Breast epithelium (tissue), 4 donors: ENCODE data around the gene BUB1B. TPM values are rescaled to one million over a fixed set of nuclear protein-coding genes. Genes with fewer than 3 reads are reported as not detected.
"Not testable (repeated sequence)": the region's sequence is repeated elsewhere in the genome, so short reads cannot be mapped to it uniquely, and the experiment has no call there.

Source experiments
- DNase-seq, 2 donors: peaks; one replicate each; pipeline ENCODE4 v3.0.0-alpha.2; 2019; ENCODE audit warnings: low spot score in 2 of 2
- H3K27ac ChIP-seq, 2 donors: fragments of 200-600 bp; sonication (generic) in 1 of 2; one replicate each; pipeline ENCODE4 v1.5.1; 2016 to 2019; ENCODE audit warnings: mild to moderate bottlenecking in 1 of 2
- H3K27me3 ChIP-seq, 2 donors: fragments of 200-600 bp; sonication (generic) in 1 of 2; one replicate each; pipeline versions ENCODE4 v1.5.1 to v1.6.0; 2017 to 2019; ENCODE audit warnings: control low read depth in 1 of 2, mild to moderate bottlenecking in 1 of 2
- H3K36me3 ChIP-seq: fragments of 200-600 bp; one replicate; pipeline ENCODE4 v1.5.1; 2019
- H3K4me1 ChIP-seq, 2 donors: fragments of 200-600 bp; sonication (generic); one replicate each; pipeline ENCODE4 v1.5.1; 2016 to 2019; ENCODE audit warnings: control low read depth in 1 of 2
- H3K4me3 ChIP-seq, 3 donors: fragments of 200-600 bp; sonication (generic); 1 replicate in 2 of 3; 2 replicates in 1 of 3; pipeline ENCODE4 v1.5.1; 2016 to 2019; ENCODE audit warnings: mild to moderate bottlenecking in 3 of 3, moderate library complexity in 2 of 3
- H3K9me3 ChIP-seq, 2 donors: fragments of 200-600 bp; sonication (generic) in 1 of 2; one replicate each; pipeline ENCODE4 v1.5.1; 2016 to 2019; ENCODE audit warnings: control low read depth in 1 of 2
- CTCF ChIP-seq, 3 donors: fragments of 450-650 bp; IDR thresholded peaks; one replicate each; pipeline ENCODE4 v1.5.1; 2016 to 2017; ENCODE audit warnings: antibody characterized with exemption in 3 of 3, mild to moderate bottlenecking in 3 of 3, moderate library complexity in 3 of 3
- POLR2A ChIP-seq: fragments of 450-650 bp; IDR thresholded peaks from one replicate; pipeline ENCODE4 v1.6.1; 2016; ENCODE audit warnings: antibody characterized with exemption, mild to moderate bottlenecking, moderate library complexity
- POLR2AphosphoS5 ChIP-seq, 3 donors: sonication (generic); formaldehyde crosslinking; IDR thresholded peaks; one replicate each; pipeline ENCODE4 v1.6.1; 2017; ENCODE audit warnings: antibody characterized with exemption in 3 of 3
- intact Hi-C: fragments of 100-400 bp; cut with DNase I; formaldehyde crosslinking; loops from one replicate; pipeline ENCODE4 v1.15.1; 2023; ENCODE audit warnings: low total_unique reads
- total RNA-seq, 3 donors: library from RNA; depleted of rRNA; stranded (reverse); fragments of >200 nt; gene quantifications; one replicate each; pipeline ENCODE4 v1.1.0, GENCODE V29; 2016

BUB1B gene
- total RNA-seq, 3 donors from 2014 or later: 0.33 to 1.9 (median 1.4) TPM

- Histone ChIP-seq H3K36me3 (no peaks in the 10 kb centered on the region), H3K9me3 (no peaks in the 10 kb centered on the region), H3K27ac (no peak overlapping the region), H3K27me3 (no peaks in the 10 kb centered on the region), H3K4me1 (no peaks in the 10 kb centered on the region), H3K4me3 (no peak overlapping the region)
- intact Hi-C loops: no loop called here
- TF ChIP-seq POLR2A (no peak), CTCF (IDR thresholded peaks at IDR 0.05) (no peak), POLR2AphosphoS5 (IDR thresholded peaks at IDR 0.05) (no peak)
- no peak for DNase-seq
These were observed 24.2 kb upstream of the BUB1B start for GRCh38 chr15:40136470-40137302.

GRCh38 chr15:40137303-40138200, 23.3 kb upstream of the BUB1B start:
- H3K27ac ChIP-seq: no peak overlapping the region
- TF ChIP-seq POLR2AphosphoS5 (IDR thresholded peaks at IDR 0.05): no peak
- TF ChIP-seq POLR2A: no peak
- no peak for TF ChIP-seq CTCF (IDR thresholded peaks at IDR 0.05)
- intact Hi-C loops: no loop called here
- no peaks in the 10 kb centered on the region for H3K4me1 ChIP-seq
- no peaks in the 10 kb centered on the region for H3K27me3 ChIP-seq
- H3K36me3 ChIP-seq: no peaks in the 10 kb centered on the region
- no peak for DNase-seq
- H3K9me3 ChIP-seq: no peaks in the 10 kb centered on the region
- H3K4me3 ChIP-seq: no peak overlapping the region

- DNase-seq, H3K4me1 ChIP-seq, intact Hi-C loops, H3K4me3 ChIP-seq, H3K27ac ChIP-seq, H3K9me3 ChIP-seq, H3K27me3 ChIP-seq, H3K36me3 ChIP-seq: not testable (repeated sequence)
These were observed 22.7 kb upstream of the BUB1B start for GRCh38 chr15:40138201-40138570.

GRCh38 chr15:40142428-40142827, 18.4 kb upstream of the BUB1B start:
- Histone ChIP-seq H3K27me3 (no peaks in the 10 kb centered on the region), H3K9me3 (no peaks in the 10 kb centered on the region), H3K4me3 (no peak overlapping the region), H3K27ac (no peak overlapping the region), H3K4me1 (no peaks in the 10 kb centered on the region), H3K36me3 (no peaks in the 10 kb centered on the region)
- no peak for DNase-seq
- TF ChIP-seq POLR2A: no peak
- intact Hi-C loops: no loop called here

- no peak for DNase-seq
- Histone ChIP-seq H3K27ac (no peak overlapping the region), H3K36me3 (no peaks in the 10 kb centered on the region), H3K4me1 (no peaks in the 10 kb centered on the region), H3K4me3 (no peak overlapping the region), H3K27me3 (no peaks in the 10 kb centered on the region), H3K9me3 (no peaks in the 10 kb centered on the region)
- TF ChIP-seq POLR2A (no peak), CTCF (IDR thresholded peaks at IDR 0.05) (no peak), POLR2AphosphoS5 (IDR thresholded peaks at IDR 0.05) (no peak)
- intact Hi-C loops: no loop called here
These were observed 14.8 kb upstream of the BUB1B start for GRCh38 chr15:40146037-40146436.

GRCh38 chr15:40149339-40149738, 11.5 kb upstream of the BUB1B start:
- Histone ChIP-seq H3K36me3 (no peaks in the 10 kb centered on the region), H3K4me1 (no peaks in the 10 kb centered on the region), H3K9me3 (no peaks in the 10 kb centered on the region), H3K27ac (no peak overlapping the region), H3K4me3 (no peak overlapping the region), H3K27me3 (no peaks in the 10 kb centered on the region)
- intact Hi-C loops: no loop called here
- no peak for DNase-seq
- TF ChIP-seq CTCF (IDR thresholded peaks at IDR 0.05) (no peak), POLR2A (no peak), POLR2AphosphoS5 (IDR thresholded peaks at IDR 0.05) (no peak)
